Putamen (tissue), 1 donor: ENCODE measurements around the gene ASIC4.
A peak's percentile ranks its signal among the peaks of the same experiment; 100 is the strongest.

Experiments
- DNase-seq: peaks from one replicate; pipeline ENCODE4 v3.0.0-alpha.2; 2016; ENCODE audit warnings: low spot score

ASIC4 gene

GRCh38 chr2:219482674-219483405 lies 31.4 kb upstream of the ASIC4 start:
- DNase-seq = no peak

GRCh38 chr2:219483451-219484342 lies 30.6 kb upstream of the ASIC4 start:
- DNase-seq = no peak

- no peak for DNase-seq
Observed at GRCh38 chr2:219484343-219485200, 29.7 kb upstream of the ASIC4 start.

GRCh38 chr2:219485201-219485580 lies 29.1 kb upstream of the ASIC4 start:
- DNase-seq = no peak

- no peak for DNase-seq
Observed at GRCh38 chr2:219486380-219486959, 27.8 kb upstream of the ASIC4 start.

- no peak for DNase-seq
Observed at GRCh38 chr2:219488149-219488843, 26.0 kb upstream of the ASIC4 start.

- no peak for DNase-seq
Observed at GRCh38 chr2:219488844-219489194, 25.5 kb upstream of the ASIC4 start.

GRCh38 chr2:219489315-219489714 lies 25.0 kb upstream of the ASIC4 start:
- no peak for DNase-seq

- DNase-seq = no peak
Observed at GRCh38 chr2:219490186-219490585, 24.1 kb upstream of the ASIC4 start.

GRCh38 chr2:219490600-219491130 lies 23.6 kb upstream of the ASIC4 start:
- DNase-seq = no peak

GRCh38 chr2:219491278-219491963 lies 22.9 kb upstream of the ASIC4 start:
- no peak for DNase-seq

GRCh38 chr2:219492575-219492974 lies 21.7 kb upstream of the ASIC4 start:
- DNase-seq = no peak

- no peak for DNase-seq
Observed at GRCh38 chr2:219493086-219493485, 21.2 kb upstream of the ASIC4 start.

GRCh38 chr2:219494952-219495530 lies 19.2 kb upstream of the ASIC4 start:
- DNase-seq = peak; percentile 52

- DNase-seq = peak; percentile 76
Observed at GRCh38 chr2:219495531-219496122, 18.7 kb upstream of the ASIC4 start.

GRCh38 chr2:219496247-219496824 lies 17.9 kb upstream of the ASIC4 start:
- DNase-seq = no peak

- DNase-seq = no peak
Observed at GRCh38 chr2:219496825-219497494, 17.3 kb upstream of the ASIC4 start.

- peak; percentile 38 for DNase-seq
Observed at GRCh38 chr2:219497495-219498279, 16.6 kb upstream of the ASIC4 start.
